ENCODE results near the gene CEP112.

DNA sequence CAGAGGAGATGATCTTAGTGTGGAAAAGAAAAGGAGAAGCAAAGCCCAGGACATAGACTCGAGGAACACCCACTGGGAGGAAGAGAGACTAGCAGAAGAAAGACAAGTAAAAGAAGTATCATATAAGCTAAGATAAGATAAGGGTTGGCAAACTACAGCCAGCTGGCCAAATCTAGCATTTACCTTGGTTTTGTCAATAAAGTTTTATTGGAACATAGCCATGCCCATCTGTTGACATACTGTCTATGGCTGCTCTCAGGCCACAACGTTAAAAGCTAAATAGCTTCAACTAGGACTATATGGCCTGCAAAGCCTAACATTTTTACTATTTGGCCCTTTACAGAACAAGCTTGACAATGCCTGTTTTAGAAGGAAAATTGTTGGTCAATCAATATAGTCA lies 464.1 kb downstream of the CEP112 start:
- no peak for TF ChIP-seq EZH2phosphoT487 (IDR thresholded peaks at IDR 0.05; ENCODE audit: unreplicated experiment)
- no peak for TF ChIP-seq POLR2AphosphoS5 (IDR thresholded peaks at IDR 0.05; ENCODE audit: low read depth)
- TF ChIP-seq, protein P1, sequence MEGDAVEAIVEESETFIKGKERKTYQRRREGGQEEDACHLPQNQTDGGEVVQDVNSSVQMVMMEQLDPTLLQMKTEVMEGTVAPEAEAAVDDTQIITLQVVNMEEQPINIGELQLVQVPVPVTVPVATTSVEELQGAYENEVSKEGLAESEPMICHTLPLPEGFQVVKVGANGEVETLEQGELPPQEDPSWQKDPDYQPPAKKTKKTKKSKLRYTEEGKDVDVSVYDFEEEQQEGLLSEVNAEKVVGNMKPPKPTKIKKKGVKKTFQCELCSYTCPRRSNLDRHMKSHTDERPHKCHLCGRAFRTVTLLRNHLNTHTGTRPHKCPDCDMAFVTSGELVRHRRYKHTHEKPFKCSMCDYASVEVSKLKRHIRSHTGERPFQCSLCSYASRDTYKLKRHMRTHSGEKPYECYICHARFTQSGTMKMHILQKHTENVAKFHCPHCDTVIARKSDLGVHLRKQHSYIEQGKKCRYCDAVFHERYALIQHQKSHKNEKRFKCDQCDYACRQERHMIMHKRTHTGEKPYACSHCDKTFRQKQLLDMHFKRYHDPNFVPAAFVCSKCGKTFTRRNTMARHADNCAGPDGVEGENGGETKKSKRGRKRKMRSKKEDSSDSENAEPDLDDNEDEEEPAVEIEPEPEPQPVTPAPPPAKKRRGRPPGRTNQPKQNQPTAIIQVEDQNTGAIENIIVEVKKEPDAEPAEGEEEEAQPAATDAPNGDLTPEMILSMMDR (conservative IDR thresholded peaks at IDR 0.05; ENCODE audit: low read depth in 2 of 2) = no peak
- TF ChIP-seq CREB1 (CRISPR knock-in tag; IDR thresholded peaks at IDR 0.05; ENCODE audit: low read depth) = no peak
- TF ChIP-seq, protein P2, sequence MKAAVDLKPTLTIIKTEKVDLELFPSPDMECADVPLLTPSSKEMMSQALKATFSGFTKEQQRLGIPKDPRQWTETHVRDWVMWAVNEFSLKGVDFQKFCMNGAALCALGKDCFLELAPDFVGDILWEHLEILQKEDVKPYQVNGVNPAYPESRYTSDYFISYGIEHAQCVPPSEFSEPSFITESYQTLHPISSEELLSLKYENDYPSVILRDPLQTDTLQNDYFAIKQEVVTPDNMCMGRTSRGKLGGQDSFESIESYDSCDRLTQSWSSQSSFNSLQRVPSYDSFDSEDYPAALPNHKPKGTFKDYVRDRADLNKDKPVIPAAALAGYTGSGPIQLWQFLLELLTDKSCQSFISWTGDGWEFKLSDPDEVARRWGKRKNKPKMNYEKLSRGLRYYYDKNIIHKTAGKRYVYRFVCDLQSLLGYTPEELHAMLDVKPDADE (IDR thresholded peaks at IDR 0.05) = no peak
- no peak for TF ChIP-seq STAT1 (IDR thresholded peaks at IDR 0.05; ENCODE audit: unreplicated experiment)
